Ectodermal cell (in vitro differentiated cells): Measurements from ENCODE around the gene GRIN2D.
"Not testable (repeated sequence)": the region's sequence is repeated elsewhere in the genome, so short reads cannot be mapped to it uniquely, and the experiment has no call there.

Experiments used
- H3K27ac ChIP-seq: 2 replicates; pipeline ENCODE4 v1.7.0; 2013; ENCODE audit warnings: mild to moderate bottlenecking, low read depth, low read length; ENCODE audit not compliant: insufficient read depth, poor library complexity, severe bottlenecking
- H3K27me3 ChIP-seq: 2 replicates; pipeline ENCODE4 v1.7.0; 2013; ENCODE audit warnings: mild to moderate bottlenecking, low read length; ENCODE audit not compliant: insufficient read depth, control insufficient read depth, poor library complexity, severe bottlenecking
- H3K36me3 ChIP-seq: one replicate; pipeline ENCODE4 v1.7.0; 2013; ENCODE audit warnings: low read length; ENCODE audit not compliant: control insufficient read depth, insufficient read depth
- H3K4me1 ChIP-seq: one replicate; pipeline ENCODE4 v1.7.0; 2013; ENCODE audit warnings: low read length; ENCODE audit not compliant: control insufficient read depth, insufficient read depth
- H3K4me3 ChIP-seq: 2 replicates; pipeline ENCODE4 v1.7.0; 2013; ENCODE audit warnings: low read depth, low read length, control low read depth; ENCODE audit not compliant: insufficient read depth
- H3K9me3 ChIP-seq: 2 replicates; pipeline ENCODE4 v1.7.0; 2013; ENCODE audit warnings: mild to moderate bottlenecking, low read length, moderate library complexity; ENCODE audit not compliant: control insufficient read depth
- WGBS, 2 experiments: methylation state at CpG; one replicate each; pipeline ENCODE4 v1.1.7; 2013; ENCODE audit warnings: missing lambda C conversion rate in 2 of 2; 5-methylcytosine and 5-hydroxymethylcytosine counted together

GRIN2D gene

DNA sequence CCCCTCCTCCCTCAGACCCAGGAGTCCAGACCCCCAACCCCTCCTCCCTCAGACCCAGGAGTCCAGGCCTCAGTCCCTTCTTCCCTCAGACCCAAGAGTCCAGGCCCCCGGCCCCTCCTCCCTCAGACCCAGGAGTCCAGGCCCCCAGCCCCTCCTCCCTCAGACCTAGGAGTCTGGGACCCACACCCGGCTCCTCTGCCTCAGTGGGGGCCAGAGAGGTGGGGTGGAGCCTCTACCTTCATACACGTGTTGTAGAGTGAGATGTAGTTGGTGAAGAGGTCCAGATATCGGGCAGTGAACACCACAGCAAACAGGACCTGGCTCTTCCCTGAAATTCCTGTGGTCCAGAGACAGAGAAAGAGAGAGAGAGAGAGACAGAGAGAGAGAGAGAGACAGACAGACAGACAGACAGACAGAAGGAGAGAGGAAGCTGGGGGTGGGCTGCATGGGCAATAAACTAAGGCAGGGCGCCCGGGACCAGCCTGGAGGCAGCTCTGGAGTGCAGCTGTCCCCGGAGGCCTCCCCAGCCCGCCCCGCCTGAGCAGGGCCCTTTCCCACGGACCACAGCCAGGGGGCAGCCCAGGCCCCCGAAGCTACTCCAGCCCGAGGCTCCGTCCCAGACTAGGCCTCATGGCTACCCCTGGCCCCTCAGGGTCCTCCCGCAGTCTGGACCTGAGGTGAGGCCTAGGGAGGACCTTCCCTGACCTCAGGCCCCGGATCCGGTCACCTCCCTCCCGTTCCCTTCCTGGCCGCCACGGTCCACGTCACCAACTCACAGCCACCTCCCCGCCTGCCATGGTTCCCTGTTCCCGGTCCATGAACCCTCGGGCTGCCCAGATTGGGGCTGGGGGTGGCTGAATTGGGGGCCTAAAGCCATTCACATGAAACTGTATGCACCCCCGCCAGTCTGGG is 3.0 kb upstream of the GRIN2D start:
- peaks cover 28% of the 10 kb centered on the region for H3K36me3 ChIP-seq
- H3K9me3 ChIP-seq, result no peaks in the 10 kb centered on the region
- peaks cover 28% of the 10 kb centered on the region for H3K4me1 ChIP-seq
- H3K4me3 ChIP-seq, result peak overlapping the region; percentile 85
- WGBS, 2 experiments, result 7% methylated on average over 24 of the region's 24 CpGs
- H3K27me3 ChIP-seq, result peaks cover 34% of the 10 kb centered on the region
- peak overlapping the region; percentile 39 for H3K27ac ChIP-seq

DNA sequence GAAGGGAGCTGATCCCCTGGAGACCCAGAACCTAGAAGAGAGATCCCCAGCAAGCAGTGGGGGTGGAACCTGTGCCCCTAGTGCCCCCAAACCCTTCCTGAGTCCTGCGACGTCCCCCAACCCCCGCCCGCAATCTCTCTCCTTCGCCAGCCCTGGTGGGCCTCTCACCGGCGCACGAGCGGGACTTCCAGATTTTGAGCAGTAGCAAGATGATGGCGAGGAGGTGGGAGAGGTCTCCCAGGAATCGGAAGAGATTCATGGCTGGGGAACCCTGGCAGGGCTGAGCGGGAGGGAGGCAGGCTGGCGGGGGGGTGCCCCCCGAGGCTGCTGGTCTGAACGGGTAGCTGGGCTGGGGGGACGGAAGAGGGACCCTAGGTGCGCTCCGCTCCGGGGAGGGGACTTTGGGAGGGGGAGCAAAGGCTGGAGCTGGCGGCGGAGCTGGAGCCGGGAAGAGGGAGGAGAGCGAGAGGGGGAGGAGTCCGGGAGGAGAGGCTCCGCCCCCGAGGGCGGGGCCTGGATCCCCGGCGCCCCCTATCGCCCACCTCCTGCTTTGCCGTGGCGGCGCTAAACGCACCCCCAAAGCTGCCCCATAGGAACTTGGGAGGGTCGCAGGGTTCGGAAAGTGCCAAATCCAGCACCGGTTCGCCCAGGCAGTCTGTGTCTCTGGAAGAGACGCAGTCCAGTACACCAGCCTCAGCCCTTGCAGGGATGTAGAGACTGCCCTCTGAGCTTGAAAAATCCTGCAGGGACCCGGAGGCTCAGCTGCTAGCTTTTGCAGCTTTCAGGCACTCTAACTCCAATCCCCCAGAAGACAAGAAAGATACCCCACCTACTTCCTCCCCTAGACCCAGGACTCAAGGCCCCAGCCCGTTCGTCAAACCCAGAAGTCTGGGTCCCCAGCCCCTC is 2.1 kb upstream of the GRIN2D start, which contains the start of gene KDELR1:
TSS of gene KDELR1 (minus strand) at position 452 of the 906 bp plus-strand sequence. CDS start at position 259, 193 bp downstream.
- peaks cover 37% of the 10 kb centered on the region for H3K4me1 ChIP-seq
- 6 to 7% methylated on average over 42 of the region's 42 CpGs for WGBS, 2 experiments
- H3K27ac ChIP-seq, result peak within 1 kb of the TSS; percentile 39
- H3K36me3 ChIP-seq, result peaks cover 21% of the 10 kb centered on the region
- peaks cover 43% of the 10 kb centered on the region for H3K27me3 ChIP-seq
- no peaks in the 10 kb centered on the region for H3K9me3 ChIP-seq
- peak within 1 kb of the TSS; percentile 85 for H3K4me3 ChIP-seq

DNA sequence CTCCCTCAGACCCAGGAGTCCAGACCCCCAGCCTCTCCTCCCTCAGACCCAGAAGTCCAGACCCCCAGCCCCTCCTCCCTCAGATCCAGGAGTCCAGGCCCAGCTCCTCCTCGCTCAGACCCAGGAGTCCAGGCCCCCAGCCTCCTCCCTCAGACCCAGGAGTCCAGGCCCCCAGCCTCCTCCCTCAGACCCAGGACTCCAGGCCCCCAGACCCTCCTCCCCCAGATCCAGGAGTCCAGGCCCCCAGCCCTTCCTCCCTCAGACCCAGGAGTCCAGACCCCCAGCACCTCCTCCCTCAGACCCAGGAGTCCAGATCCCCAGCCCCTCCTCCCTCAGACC is 1.5 kb upstream of the GRIN2D start:
- H3K9me3 ChIP-seq, H3K4me3 ChIP-seq, H3K27ac ChIP-seq: not testable (repeated sequence)
- Histone ChIP-seq H3K4me1 (peaks cover 43% of the 10 kb centered on the region), H3K36me3 (peaks cover 17% of the 10 kb centered on the region), H3K27me3 (peaks cover 49% of the 10 kb centered on the region)
- 62 to 65% methylated on average over 1 of the region's 1 CpG for WGBS, 2 experiments

DNA sequence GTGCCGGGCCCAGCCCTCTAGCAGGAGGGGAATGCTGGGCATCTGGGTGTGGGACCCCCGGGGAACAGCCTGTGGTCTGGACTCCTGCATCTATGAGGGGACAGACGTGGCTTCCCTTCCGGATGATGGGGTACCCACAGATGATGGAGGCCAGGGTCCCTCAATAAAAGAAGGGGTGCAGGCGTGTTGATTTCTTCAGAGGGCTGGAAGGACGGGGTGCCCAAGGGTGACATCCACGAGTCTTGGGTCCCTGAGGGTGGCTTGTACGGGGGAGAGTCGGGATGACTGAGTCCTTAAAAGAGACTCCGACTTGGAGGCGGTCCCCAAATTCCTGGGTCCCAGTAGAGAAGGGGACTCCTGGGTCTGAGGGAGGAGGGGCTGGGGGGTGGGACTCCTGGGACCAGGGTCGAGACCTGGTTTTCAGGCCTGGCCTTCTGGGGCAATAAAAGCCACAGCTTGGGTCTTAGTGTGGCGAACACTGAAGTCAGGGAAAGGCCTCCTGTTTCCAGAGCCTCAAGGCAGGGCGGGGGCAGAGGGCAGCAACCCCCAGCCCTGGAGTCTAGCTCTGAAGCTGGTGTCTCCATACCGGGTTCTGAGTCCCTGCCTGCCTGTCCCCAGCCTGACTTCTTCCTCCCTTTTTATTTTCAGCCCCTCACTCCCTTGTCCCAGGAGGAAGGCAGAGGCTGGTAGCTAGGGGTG is 459 bp upstream of the GRIN2D start:
- 76 to 78% methylated on average over 15 of the region's 15 CpGs for WGBS, 2 experiments
- Histone ChIP-seq H3K4me1 (peaks cover 53% of the 10 kb centered on the region), H3K4me3 (peak overlapping the region; percentile 30), H3K27ac (peak overlapping the region; percentile 21), H3K27me3 (peaks cover 59% of the 10 kb centered on the region), H3K36me3 (peaks cover 10% of the 10 kb centered on the region), H3K9me3 (no peaks in the 10 kb centered on the region)

GRCh38 chr19:48394331-48395169 is 1.1 kb downstream of the GRIN2D start:
- H3K27me3 ChIP-seq, result peaks cover 66% of the 10 kb centered on the region
- H3K4me1 ChIP-seq, result peaks cover 54% of the 10 kb centered on the region
- WGBS, 2 experiments, result 15 to 16% methylated on average over 36 to 37 of the region's 38 CpGs

GRCh38 chr19:48395170-48395455 is 1.6 kb downstream of the GRIN2D start:
- Histone ChIP-seq H3K36me3 (no peaks in the 10 kb centered on the region), H3K4me1 (peaks cover 51% of the 10 kb centered on the region)

More at GRCh38 chr19:48394331-48395169, 1.1 kb downstream of the GRIN2D start:
- no peak overlapping the region for H3K27ac ChIP-seq
- peaks cover under 1% of the 10 kb centered on the region for H3K36me3 ChIP-seq
- H3K9me3 ChIP-seq, result no peaks in the 10 kb centered on the region
- H3K4me3 ChIP-seq, result peak overlapping the region; percentile 30

DNA sequence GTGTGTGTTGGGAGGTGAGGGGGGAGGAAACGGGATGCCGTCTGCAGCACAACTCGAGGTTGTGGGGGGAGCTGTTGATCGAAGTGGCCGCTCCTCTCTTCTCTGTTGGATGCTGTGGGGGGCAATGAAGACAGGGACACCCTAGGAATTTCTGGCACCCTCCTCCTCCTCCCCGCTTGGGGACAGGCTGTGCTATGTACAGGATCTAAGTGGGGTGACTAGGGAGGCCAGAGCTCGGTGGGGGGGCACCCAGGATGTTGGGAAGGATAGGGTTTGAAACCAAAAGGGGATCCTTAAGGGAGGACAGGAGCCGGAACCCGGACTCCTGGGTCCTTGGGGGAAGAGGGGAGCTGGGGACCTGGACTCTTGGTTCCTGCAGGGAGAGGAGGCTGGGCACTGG is 2.0 kb downstream of the GRIN2D start:
- Histone ChIP-seq H3K36me3 (no peaks in the 10 kb centered on the region), H3K4me1 (peaks cover 48% of the 10 kb centered on the region), H3K27ac (no peak overlapping the region), H3K27me3 (peaks cover 66% of the 10 kb centered on the region), H3K9me3 (no peaks in the 10 kb centered on the region), H3K4me3 (no peak overlapping the region)
- WGBS, 2 experiments, result 47 to 57% methylated on average over 9 of the region's 9 CpGs

More at GRCh38 chr19:48395170-48395455, 1.6 kb downstream of the GRIN2D start:
- Histone ChIP-seq H3K27ac (no peak overlapping the region), H3K27me3 (peaks cover 66% of the 10 kb centered on the region), H3K9me3 (no peaks in the 10 kb centered on the region), H3K4me3 (no peak overlapping the region)
- 25 to 28% methylated on average over 6 of the region's 6 CpGs for WGBS, 2 experiments

GRCh38 chr19:48396016-48396823 is 2.8 kb downstream of the GRIN2D start:
- peaks cover 66% of the 10 kb centered on the region for H3K27me3 ChIP-seq
- H3K27ac ChIP-seq, result no peak overlapping the region
- 62 to 63% methylated on average over 24 of the region's 24 CpGs for WGBS, 2 experiments
- no peaks in the 10 kb centered on the region for H3K9me3 ChIP-seq
- H3K4me1 ChIP-seq, result peaks cover 48% of the 10 kb centered on the region
- H3K36me3 ChIP-seq, result no peaks in the 10 kb centered on the region
- no peak overlapping the region for H3K4me3 ChIP-seq

GRCh38 chr19:48396824-48397176 is 3.3 kb downstream of the GRIN2D start:
- no peaks in the 10 kb centered on the region for H3K9me3 ChIP-seq
- no peak overlapping the region for H3K27ac ChIP-seq
- 86 to 88% methylated on average over 2 of the region's 2 CpGs for WGBS, 2 experiments
- H3K4me1 ChIP-seq, result peaks cover 48% of the 10 kb centered on the region
- H3K36me3 ChIP-seq, result no peaks in the 10 kb centered on the region
- no peak overlapping the region for H3K4me3 ChIP-seq
- H3K27me3 ChIP-seq, result peaks cover 66% of the 10 kb centered on the region
